K562 treated with DMSO at 1 percent for 24 hours (cell line): Measurements from ENCODE around the gene RNF34. TPM values are rescaled to one million over a fixed set of nuclear protein-coding genes. Genes with fewer than 3 reads are reported as not detected.

Experiments used
- total RNA-seq: library from RNA; unstranded; fragments of 300-600 nt; gene quantifications from 2 replicates; pipeline ENCODE4 v1.2.3, GENCODE V29; 2022; ENCODE audit warnings: low read depth; ENCODE audit not compliant: insufficient read depth

Gene RNF34, protein sequence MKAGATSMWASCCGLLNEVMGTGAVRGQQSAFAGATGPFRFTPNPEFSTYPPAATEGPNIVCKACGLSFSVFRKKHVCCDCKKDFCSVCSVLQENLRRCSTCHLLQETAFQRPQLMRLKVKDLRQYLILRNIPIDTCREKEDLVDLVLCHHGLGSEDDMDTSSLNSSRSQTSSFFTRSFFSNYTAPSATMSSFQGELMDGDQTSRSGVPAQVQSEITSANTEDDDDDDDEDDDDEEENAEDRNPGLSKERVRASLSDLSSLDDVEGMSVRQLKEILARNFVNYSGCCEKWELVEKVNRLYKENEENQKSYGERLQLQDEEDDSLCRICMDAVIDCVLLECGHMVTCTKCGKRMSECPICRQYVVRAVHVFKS
- 34.9 and 37.2 TPM in 2 replicates for total RNA-seq

DNA sequence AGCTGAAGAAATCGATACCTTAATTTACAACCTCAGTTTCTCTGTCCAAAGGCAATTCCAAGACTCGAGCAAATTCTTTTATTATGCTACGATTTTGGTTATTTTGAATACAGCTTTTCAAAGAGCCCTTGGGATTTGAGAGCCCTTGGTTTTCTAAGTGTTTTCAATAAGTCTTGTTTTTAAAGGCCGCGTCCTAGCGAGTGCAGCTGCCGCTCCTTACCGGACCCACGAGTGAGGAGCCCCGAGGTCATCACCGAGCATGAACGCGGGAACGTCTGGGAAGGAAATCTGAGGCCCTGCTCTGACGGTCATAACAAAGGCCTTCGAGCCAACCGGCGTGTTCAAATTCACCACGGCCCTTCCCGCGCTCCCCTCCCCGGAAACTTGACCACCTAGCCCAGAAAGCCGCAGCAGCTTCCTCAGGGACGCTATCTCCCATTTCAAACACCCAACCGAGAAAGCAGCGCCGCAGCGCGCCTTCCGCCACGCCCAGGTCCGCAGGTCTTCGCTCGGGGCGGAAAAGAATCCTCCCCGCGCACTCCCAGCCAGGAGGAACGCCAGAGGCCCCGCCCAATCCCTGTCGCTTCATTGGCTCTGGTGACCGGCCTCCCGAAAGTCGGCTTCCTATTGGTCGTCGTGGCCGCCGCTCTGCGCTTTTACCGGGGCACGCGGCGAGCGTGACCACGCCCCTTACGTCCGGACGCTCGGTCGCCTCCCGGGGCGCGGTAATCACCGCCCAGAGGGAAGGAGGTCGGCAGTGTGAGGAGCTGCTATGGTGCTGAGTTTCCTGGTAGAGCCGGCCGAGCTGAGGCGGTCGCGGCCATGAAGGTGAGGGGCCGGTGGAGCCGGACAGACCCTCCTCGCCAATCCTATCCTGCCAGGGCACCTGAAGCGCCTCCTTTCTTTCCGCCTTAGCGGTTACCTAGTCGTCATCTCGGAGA, at the start of gene RNF34:
RNF34 (plus strand) TSS at position 728 of the 941 bp plus-strand sequence; CDS start at position 823, 95 bp downstream.

DNA sequence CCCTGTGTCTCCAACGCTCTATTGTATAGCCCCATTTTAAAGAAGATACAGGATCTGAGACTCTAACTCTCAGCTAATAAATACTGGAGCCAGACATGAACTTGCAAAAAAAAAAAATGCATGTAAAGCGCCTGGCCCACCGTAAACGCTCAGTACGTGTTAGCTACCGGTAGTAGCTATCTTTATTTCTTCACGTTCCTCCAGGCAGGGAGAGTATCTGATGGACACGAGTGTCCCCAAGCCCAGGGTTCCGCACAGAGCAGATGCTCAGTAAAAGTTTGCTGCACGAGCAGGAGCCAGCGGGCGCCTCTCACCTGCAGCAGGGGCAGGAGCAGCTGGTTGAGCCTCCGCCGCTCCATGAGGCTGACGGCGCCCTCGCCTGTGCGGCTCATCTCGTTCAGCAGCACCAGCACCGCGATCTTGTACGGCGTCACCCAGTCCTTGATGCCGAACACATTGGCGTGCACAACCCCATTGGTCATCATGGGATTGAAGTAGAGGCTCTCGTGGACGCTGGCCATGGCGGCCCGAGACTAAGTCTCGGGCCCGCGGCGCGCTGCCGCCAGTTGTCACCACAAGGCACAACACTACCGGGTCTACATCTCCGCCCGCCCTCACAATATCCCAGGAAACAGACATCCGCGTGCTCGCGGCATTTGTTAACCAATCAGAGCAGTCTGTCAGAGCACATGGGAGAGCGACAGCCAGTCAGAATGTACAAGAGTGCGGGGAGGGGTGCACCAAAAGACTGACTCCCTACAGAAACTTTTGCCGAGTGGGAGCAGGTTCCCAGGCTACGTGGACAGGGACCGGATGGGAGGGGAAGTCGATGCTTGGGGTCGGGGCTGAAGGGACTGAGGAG, 47.9 kb upstream of the RNF34 start, which contains the start of gene ANAPC5:
ANAPC5 (minus strand) TSS at position 592 of the 862 bp plus-strand sequence; CDS start at position 521, 71 bp downstream.

Other genes with a start within 250 kb of the RNF34 start
- gene P2RX4, start 190.0 kb upstream of the RNF34 start, total RNA-seq = 57.8 and 85.1 TPM in 2 replicates
- 22.4 and 23.7 TPM in 2 replicates for gene CAMKK2, start 103.4 kb upstream of the RNF34 start, total RNA-seq
- 127 and 131 TPM in 2 replicates for gene ANAPC5, start 47.7 kb upstream of the RNF34 start, total RNA-seq
- gene KDM2B, start 180.9 kb downstream of the RNF34 start, total RNA-seq = 36.6 and 37.3 TPM in 2 replicates
- gene ORAI1, start 226.4 kb downstream of the RNF34 start, total RNA-seq = 94.2 and 110 TPM in 2 replicates